Measurements from ENCODE around the gene CDH4.

CDH4 gene

GRCh38 chr20:61765871-61766654 lies 514.0 kb downstream of the CDH4 start:
- in situ Hi-C loops (cut with MboI; ENCODE audit: low sequenced_read_pairs), result no loop called here

DNA sequence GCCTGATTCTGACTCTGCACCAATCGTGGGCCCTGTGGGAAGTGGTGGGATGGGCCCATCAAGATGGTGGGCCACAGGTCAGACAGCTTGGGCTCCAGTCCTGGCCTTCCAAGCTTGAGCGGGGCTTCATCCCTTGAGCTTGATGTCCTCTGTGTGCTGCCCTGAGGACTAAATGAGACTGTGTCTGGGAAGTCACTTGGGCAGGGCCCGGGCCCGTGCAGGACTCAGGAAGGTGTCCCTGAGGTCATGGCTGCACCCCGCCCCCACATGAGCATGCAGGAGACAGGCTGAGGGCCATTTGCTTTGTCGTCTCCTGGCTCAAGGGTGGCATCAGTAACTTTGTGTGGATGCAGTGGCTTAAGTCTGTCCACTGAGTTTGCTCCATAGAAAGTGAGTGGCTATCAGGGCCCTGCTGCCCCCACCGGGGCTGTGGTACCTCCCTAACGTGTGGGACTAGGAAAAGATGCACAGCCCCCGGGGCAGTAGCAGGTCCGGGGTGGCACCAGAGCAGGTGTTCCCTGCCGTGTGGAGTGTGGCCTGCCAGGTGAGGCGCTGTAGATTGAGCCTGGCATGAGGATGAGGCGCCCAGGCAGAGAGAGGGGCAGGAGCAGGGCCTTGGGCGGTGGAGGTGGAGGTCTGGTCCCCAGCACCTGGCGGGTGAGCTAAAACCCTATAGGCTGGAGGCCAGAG lies 515.0 kb downstream of the CDH4 start:
- in situ Hi-C loops (cut with MboI; ENCODE audit: low sequenced_read_pairs), result no loop called here

DNA sequence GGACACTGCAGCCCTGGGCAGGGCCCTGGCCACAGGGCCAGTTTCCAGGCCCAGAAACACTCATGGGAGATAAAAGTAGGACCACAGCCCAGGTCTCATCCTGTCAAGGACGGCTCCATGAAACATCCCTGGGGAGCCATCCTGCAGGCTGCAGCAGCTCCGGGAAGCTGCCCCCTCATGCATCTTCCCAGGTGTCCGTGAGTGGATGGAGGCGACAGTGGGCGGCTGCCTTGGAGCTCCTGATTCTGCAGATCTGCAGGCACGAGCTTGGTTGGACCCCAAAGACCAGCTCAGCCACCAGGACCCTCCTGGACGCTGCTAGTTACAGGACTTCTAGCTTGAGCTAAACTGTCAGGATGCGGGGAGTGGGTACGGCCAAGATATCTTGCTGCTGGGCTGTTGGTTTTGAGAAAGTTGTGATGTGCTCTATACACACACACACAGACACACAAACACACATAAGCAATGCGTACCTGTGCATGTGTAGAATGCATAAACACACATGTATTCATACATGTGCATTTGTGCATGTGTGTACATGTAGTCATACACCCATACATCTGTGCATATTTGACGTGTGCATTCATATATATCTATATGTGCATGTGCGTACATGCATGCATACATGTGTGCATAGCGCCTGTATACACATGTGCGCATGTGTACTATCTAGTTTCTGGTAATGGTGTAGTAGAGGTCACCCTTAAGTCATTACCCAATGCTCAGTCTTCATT lies 515.9 kb downstream of the CDH4 start:
- in situ Hi-C loops (cut with MboI; ENCODE audit: low sequenced_read_pairs), result no loop called here

GRCh38 chr20:61768571-61769285 lies 516.7 kb downstream of the CDH4 start:
- in situ Hi-C loops (cut with MboI; ENCODE audit: low sequenced_read_pairs), result no loop called here

DNA sequence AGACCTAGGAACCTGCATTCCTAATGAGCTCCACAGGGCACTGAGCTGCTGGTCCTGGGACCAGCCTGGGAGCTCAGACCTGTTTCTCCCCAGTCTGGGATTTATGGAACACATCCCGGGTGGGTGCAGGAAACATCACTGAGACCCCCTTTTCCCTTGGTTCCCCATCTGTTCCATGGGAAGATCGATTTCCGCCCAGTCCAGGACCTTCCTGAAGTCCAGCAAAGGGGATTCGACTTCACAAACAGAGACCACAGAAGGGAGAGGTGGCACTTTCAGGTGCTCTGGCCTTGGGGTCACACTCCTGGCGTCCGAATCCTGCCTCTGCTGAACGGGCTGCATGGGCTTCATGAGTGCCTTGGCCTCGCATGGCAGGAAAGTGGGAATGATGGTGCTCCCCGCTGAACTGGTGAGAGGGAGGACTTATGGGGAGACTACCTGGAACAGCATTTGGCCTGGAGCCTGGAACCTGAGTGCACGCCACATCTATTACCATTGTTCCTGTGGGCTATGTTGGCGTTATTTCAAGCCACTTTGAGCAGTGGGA lies 517.3 kb downstream of the CDH4 start:
- in situ Hi-C loops (cut with MboI; ENCODE audit: low sequenced_read_pairs), result no loop called here

DNA sequence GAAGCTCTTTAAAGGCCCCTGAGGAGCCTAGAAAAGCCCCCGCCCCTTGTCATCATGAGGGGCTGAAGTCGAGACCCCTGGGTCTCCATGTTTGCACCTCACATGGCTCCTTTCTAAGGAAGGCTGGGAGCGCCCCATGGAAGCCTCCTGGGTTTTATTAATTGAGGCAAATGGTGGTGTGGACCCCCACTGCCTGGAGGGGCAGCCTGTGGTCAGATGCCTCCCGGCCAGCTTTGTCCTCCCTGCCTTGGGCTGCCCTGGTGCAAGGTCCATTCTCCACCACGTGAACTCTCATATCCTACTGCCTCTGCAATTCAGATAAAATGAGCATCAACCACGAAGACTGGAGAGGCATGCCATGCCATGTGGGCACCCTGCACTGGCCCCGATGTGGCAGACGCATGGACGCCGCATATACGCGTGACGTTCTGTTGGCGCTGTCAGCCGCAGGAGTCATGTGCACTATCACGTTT lies 518.1 kb downstream of the CDH4 start:
- in situ Hi-C loops (cut with MboI; ENCODE audit: low sequenced_read_pairs), result no loop called here

GRCh38 chr20:61771805-61772350 lies 519.8 kb downstream of the CDH4 start:
- in situ Hi-C loops (cut with MboI; ENCODE audit: low sequenced_read_pairs), result no loop called here

GRCh38 chr20:61772828-61773631 lies 521.0 kb downstream of the CDH4 start:
- in situ Hi-C loops (cut with MboI; ENCODE audit: low sequenced_read_pairs), result no loop called here

GRCh38 chr20:61773926-61774587 lies 522.0 kb downstream of the CDH4 start:
- in situ Hi-C loops (cut with MboI; ENCODE audit: low sequenced_read_pairs), result no loop called here

- in situ Hi-C loops (cut with MboI; ENCODE audit: low sequenced_read_pairs), result no loop called here
These were observed 523.4 kb downstream of the CDH4 start for GRCh38 chr20:61775423-61775822.

DNA sequence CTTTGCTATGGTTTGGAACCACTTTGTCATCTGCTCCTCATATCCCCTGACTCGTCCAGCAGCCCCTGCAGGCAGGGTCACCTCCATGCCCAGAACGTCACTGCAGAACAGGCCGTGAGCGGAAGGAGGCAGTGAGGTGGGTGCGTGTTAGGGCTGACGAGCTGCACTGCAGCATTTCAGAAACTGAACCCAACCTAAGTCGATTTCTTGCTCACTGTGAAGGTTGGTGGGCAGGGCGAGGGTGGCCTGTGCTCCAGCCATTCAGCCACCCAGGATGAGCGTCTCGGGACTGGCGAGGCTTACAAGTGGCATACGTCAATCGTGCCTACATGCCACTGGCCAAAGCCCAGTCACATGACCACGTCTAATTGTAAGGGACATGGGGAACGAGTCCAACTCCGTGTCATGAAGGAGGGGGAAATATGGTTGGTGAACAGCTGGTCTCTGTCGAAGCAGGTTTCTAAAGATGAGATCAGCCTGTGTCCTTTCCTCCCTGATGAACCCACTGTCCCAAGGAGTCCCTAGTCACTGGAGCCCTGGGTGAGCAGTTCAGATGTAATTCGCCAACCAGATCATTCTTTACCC lies 524.5 kb downstream of the CDH4 start:
- in situ Hi-C loops (cut with MboI; ENCODE audit: low sequenced_read_pairs), result no loop called here

DNA sequence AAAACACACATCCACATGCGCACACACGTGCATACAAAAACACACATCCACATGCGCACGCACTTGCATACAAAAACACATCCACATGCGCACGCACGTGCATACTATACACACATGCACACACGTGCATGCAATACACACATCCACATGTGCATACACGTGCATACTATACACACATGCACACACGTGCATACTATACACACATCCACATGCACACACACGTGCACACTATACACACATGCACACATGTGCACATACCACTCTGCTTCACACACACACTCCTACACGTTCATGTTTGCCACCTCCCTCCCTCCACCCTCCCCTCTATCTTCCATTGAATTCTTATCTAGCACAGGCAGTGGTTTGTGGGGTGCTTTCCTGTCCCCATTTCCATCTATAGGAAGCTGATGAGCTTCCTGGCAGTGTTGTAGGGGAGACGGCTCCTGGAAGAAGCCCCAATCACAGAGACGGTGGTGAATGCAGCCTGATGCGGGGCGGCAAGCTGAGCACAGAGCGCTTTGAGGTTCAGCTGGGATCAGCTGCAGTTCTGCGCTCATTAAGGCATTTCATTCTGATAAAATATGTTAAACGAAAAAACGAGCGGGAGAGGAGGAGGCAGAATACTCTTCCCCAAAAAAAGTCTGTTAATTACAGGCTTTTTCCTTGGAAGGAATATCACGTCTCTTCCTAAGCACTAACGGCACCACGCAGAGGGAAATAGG lies 525.9 kb downstream of the CDH4 start:
- in situ Hi-C loops (cut with MboI; ENCODE audit: low sequenced_read_pairs), result no loop called here

DNA sequence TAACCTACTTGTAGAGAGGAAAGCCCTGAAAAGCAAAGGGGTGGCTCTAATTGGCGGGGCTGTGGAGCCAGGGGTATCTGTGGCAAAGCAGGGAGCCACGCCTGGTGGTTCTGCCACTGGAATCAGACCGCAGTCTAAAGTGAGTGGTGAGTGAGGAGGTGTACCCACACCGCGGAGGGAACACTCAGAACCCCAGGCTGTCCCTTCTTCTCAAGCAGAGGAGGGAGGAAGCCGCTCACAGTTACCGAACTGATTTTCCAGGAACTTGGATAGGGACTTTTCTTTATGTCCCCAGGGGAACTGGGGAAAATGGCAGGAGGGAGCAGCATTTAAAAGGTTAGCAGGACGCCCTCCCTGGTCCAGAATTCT lies 526.4 kb downstream of the CDH4 start:
- in situ Hi-C loops (cut with MboI; ENCODE audit: low sequenced_read_pairs), result no loop called here

DNA sequence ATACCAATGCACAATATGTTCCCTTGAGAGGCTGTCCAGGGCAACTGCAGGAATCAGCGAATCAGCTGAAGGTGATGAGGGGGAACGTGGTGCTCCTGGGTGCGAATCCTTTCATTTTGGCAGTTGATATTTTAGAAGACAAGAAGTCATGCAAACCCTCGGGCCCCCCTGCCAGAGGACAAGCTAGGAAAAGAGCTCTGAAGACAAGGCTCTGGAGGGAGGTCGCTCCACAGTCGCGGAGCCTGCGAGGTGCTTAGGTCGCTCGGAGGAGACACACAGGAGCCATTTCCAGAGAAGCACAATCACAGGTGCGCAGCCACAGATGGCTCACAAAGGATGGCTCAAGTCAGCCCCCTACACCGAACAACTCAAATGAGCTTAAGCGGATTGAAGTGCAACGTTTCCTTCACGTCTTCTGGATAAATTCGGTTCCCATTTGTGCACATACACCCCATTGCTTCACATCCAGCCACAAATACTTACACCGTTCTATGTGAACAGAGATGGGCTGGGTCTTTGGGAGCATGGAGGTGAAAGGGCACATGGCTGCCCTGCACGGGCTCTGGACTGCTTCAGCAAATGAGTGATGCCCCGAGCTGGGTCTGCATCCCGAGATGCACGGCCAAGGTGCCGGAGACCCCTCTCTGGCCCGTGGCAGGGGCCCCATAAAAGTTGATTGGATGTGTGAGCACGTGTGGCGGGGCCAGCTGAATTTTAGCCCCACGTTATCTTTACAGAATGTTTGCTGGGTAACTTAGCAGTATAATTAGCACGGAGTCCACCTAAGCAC lies 527.3 kb downstream of the CDH4 start:
- in situ Hi-C loops (cut with MboI; ENCODE audit: low sequenced_read_pairs), result no loop called here

GRCh38 chr20:61780066-61780465 lies 528.0 kb downstream of the CDH4 start:
- in situ Hi-C loops (cut with MboI; ENCODE audit: low sequenced_read_pairs), result no loop called here

DNA sequence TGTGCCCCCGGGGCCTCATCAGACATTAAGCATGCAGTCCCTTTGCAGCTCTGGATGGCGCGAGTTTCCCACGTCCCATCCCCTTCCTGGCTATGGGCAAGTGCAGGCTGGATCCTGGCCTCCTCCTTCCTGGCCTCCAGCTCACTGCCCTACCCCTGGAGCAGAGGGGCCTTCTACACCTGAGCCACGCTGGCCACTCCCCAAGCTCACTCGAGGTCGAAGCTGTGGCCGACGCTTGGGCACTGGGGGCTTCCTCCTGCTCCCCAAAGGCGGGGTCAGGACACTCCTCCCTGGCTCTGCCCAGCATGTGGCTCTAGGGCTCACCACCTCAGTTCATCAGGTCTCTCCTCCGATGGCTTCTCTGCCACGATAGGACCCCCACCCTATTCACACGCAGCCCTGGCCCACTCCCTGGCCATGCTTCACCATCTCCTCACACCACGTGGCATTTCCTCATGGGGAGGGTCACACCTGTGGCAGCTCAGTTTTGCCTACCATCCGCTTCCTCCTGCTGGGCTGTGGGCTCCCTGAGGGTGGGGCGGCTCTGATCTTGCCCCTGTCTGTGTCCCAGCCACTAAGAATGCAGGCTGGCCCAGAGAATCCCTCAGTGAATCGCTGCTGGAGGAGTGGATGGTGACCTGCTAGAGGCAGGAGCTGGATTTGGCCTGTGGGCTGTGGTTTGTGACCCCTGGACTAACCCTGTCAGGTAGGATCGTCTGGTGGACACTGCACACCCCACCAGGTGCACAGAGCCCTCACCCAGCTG lies 532.9 kb downstream of the CDH4 start:
- in situ Hi-C loops (cut with MboI; ENCODE audit: low sequenced_read_pairs), result no loop called here

- in situ Hi-C loops (cut with MboI; ENCODE audit: low sequenced_read_pairs), result no loop called here
These were observed 533.4 kb downstream of the CDH4 start for GRCh38 chr20:61785567-61785816.

Data from hTERT RPE-1 (cell line).